AG09319 (cell line): ENCODE measurements around the gene TBC1D3B.
"Not testable (repeated sequence)": the region's sequence is repeated elsewhere in the genome, so short reads cannot be mapped to it uniquely, and the experiment has no call there.

Source experiments
- DNase-seq: peaks from one replicate; pipeline ENCODE4 v3.0.0-alpha.2; 2010; ENCODE audit warnings: low read depth; ENCODE audit errors: extremely low read depth
- CTCF ChIP-seq: IDR thresholded peaks from 2 replicates; pipeline ENCODE4 v1.5.1; 2011; ENCODE audit warnings: low read depth, mild to moderate bottlenecking, inconsistent platforms, low read length, moderate library complexity

TBC1D3B gene

GRCh38 chr17:36197387-36197703, 20.9 kb upstream of the TBC1D3B start:
- TF ChIP-seq CTCF = no peak
- DNase-seq = no peak

- DNase-seq = no peak
- TF ChIP-seq CTCF = no peak
Observed at GRCh38 chr17:36196131-36196486, 19.7 kb upstream of the TBC1D3B start.

- DNase-seq = no peak
- no peak for TF ChIP-seq CTCF
Observed at GRCh38 chr17:36195434-36196130, 19.1 kb upstream of the TBC1D3B start.

- not testable (repeated sequence) for DNase-seq
Observed at GRCh38 chr17:36194832-36195433, 18.5 kb upstream of the TBC1D3B start.

GRCh38 chr17:36194147-36194831, 17.9 kb upstream of the TBC1D3B start:
- not testable (repeated sequence) for DNase-seq

GRCh38 chr17:36193216-36193775, 16.9 kb upstream of the TBC1D3B start:
- TF ChIP-seq CTCF = no peak
- no peak for DNase-seq

- not testable (repeated sequence) for DNase-seq
Observed at GRCh38 chr17:36190549-36191330, 14.3 kb upstream of the TBC1D3B start.

GRCh38 chr17:36189993-36190392, 13.6 kb upstream of the TBC1D3B start:
- not testable (repeated sequence) for DNase-seq

GRCh38 chr17:36188891-36189306, 12.5 kb upstream of the TBC1D3B start:
- DNase-seq = no peak
- no peak for TF ChIP-seq CTCF

GRCh38 chr17:36187943-36188665, 11.7 kb upstream of the TBC1D3B start:
- DNase-seq = not testable (repeated sequence)

GRCh38 chr17:36186810-36187763, 10.7 kb upstream of the TBC1D3B start:
- DNase-seq = not testable (repeated sequence)
